K562 (cell line): ENCODE data around the gene HSD17B13. TPM values are rescaled to one million over a fixed set of nuclear protein-coding genes. Genes with fewer than 3 reads are reported as not detected.

Experiments
- ATAC-seq: fragments of 200-7000 bp; cut with Tn5 transposase; 3 replicates; pipeline ENCODE4 v1.9.1; 2020; ENCODE audit warnings: moderate library complexity
- BruUV-seq: library from RNA; stranded (reverse); fragments of 400-500 nt; replicated peaks from 2 replicates; lab custom pipeline; 2021; lab: Mats Ljungman, UMichigan
- CTCF ChIA-PET: fragments of 300-600 bp; formaldehyde crosslinking; extraction: SDS; loops from one replicate; lab custom pipeline; 2021; ENCODE audit warnings: low intra/inter-chr PET ratio; lab: Yijun Ruan, JAX
- POLR2A ChIA-PET: fragments of 300-600, 350-650 bp; sonication (Branson Sonifier 250); formaldehyde crosslinking; extraction: SDS; loops from one replicate; lab custom pipeline; 2021; ENCODE audit warnings: antibody characterized with exemption, inconsistent platforms; lab: Yijun Ruan, JAX
- DNase-seq, 4 experiments: peaks; one replicate each; pipeline versions ENCODE4 v3.0.0 to v3.0.0-alpha.2; 2011 to 2018; ENCODE audit warnings: low spot score in 3 of 4, mixed read lengths in 3 of 4; ENCODE audit errors: extremely low read depth in 1 of 4
- FAIRE-seq: peaks from 2 replicates; lab custom pipeline; 2011; peaks lifted over from hg19 to GRCh38; lab: Jason Lieb, UNC
- H2AFZ ChIP-seq: 2 replicates; pipeline ENCODE4 v1.6.0; 2011; ENCODE audit warnings: low read depth, low read length, control low read depth, inconsistent platforms
- H3K27ac ChIP-seq: fragments of 200-600 bp; 3 replicates; pipeline ENCODE4 v1.8.0; 2011; ENCODE audit warnings: low read depth, mild to moderate bottlenecking, control low read depth, inconsistent platforms, low read length, moderate library complexity, mixed read lengths; ENCODE audit errors: extremely low read depth
- H3K27me3 ChIP-seq, 2 experiments: fragments of 300-600 bp in 1 of 2; 2 replicates in 1 of 2; 3 replicates in 1 of 2; pipeline versions ENCODE4 v1.6.0 to v1.8.0; 2011; ENCODE audit warnings: inconsistent platforms in 2 of 2, low read length in 2 of 2, mild to moderate bottlenecking in 1 of 2, mixed read lengths in 1 of 2, moderate library complexity in 1 of 2; ENCODE audit not compliant: control insufficient read depth in 2 of 2, insufficient read depth in 2 of 2
- H3K36me3 ChIP-seq: fragments of 300-600 bp; 3 replicates; pipeline ENCODE4 v1.8.0; 2011; ENCODE audit warnings: mild to moderate bottlenecking, low read length, inconsistent platforms; ENCODE audit not compliant: control insufficient read depth, insufficient read depth
- H3K4me1 ChIP-seq, 2 experiments: fragments of 200-600 bp in 1 of 2; replicated peaks in 1 of 2; 2 replicates in 1 of 2; 3 replicates in 1 of 2; pipeline versions ENCODE4 v1.5.1 to v1.8.0; 2011; ENCODE audit warnings: inconsistent platforms in 2 of 2, low read length in 2 of 2, mild to moderate bottlenecking in 1 of 2, mixed read lengths in 1 of 2, moderate library complexity in 1 of 2; ENCODE audit not compliant: control insufficient read depth in 2 of 2, insufficient read depth in 2 of 2
- H3K4me2 ChIP-seq: 2 replicates; pipeline ENCODE4 v1.6.1; 2011; ENCODE audit warnings: low read length, control low read depth, inconsistent platforms, mixed read lengths; ENCODE audit not compliant: insufficient read depth
- H3K4me3 ChIP-seq: fragments of 200-600 bp; sonication (generic), shearing (Covaris generic); 2 replicates; pipeline ENCODE4 v1.5.1; 2016; ENCODE audit warnings: control low read depth, inconsistent platforms
- H3K79me2 ChIP-seq: fragments of 200-600 bp; 3 replicates; pipeline ENCODE4 v1.8.0; 2011; ENCODE audit warnings: low read length, inconsistent platforms; ENCODE audit not compliant: control insufficient read depth, insufficient read depth
- H3K9ac ChIP-seq, 2 experiments: 2 replicates each; pipeline versions ENCODE4 v1.6.0 to v1.6.1; 2011; ENCODE audit warnings: low read depth in 2 of 2, low read length in 2 of 2, control low read depth in 1 of 2, inconsistent platforms in 1 of 2, mild to moderate bottlenecking in 1 of 2, mixed read lengths in 1 of 2; ENCODE audit not compliant: insufficient read depth in 1 of 2
- H3K9me1 ChIP-seq: one replicate; pipeline ENCODE4 v1.6.0; 2011; ENCODE audit warnings: inconsistent platforms, mild to moderate bottlenecking, low read length, moderate library complexity; ENCODE audit not compliant: control insufficient read depth, insufficient read depth
- H3K9me3 ChIP-seq: replicated peaks from 2 replicates; pipeline ENCODE4 v1.5.1; 2011; ENCODE audit warnings: low read depth, low read length, inconsistent platforms; ENCODE audit not compliant: control insufficient read depth, insufficient read depth
- H4K20me1 ChIP-seq: replicated peaks from 2 replicates; pipeline ENCODE4 v1.6.1; 2011; ENCODE audit warnings: low read length, inconsistent platforms, mixed read lengths; ENCODE audit not compliant: control insufficient read depth, insufficient read depth
- KDM1A ChIP-seq, 2 experiments: fragments of 450-650 bp; IDR thresholded peaks; 2 replicates each; pipeline ENCODE4 v1.6.1; 2016; ENCODE audit warnings: mild to moderate bottlenecking in 2 of 2
- NEUROD1 ChIP-seq: fragments of 150-350 bp; IDR thresholded peaks from 2 replicates; pipeline ENCODE4 v1.6.1; 2014; ENCODE audit warnings: borderline replicate concordance, low read length, low read depth; ENCODE audit not compliant: partially characterized antibody
- NFRKB ChIP-seq: fragments of 450-650 bp; IDR thresholded peaks from 2 replicates; pipeline ENCODE4 v1.6.1; 2016; ENCODE audit warnings: low read depth
- RBBP5 ChIP-seq: fragments of 200-600 bp; sonication (generic); IDR thresholded peaks from 2 replicates; pipeline ENCODE4 v1.6.1; 2012; ENCODE audit warnings: borderline replicate concordance, mild to moderate bottlenecking, low read length, control low read depth, inconsistent platforms; ENCODE audit not compliant: insufficient read depth, poor library complexity, severe bottlenecking
- SMARCB1 ChIP-seq: IDR thresholded peaks from 2 replicates; pipeline ENCODE4 v1.6.1; 2011; ENCODE audit warnings: improper control_type of control experiment, low read depth; ENCODE audit not compliant: insufficient read length
- TRIM28 ChIP-seq: fragments of 450-650 bp; IDR thresholded peaks from 2 replicates; pipeline ENCODE4 v1.6.1; 2017
- ZNF512 ChIP-seq: IDR thresholded peaks from 2 replicates; pipeline ENCODE4 v1.6.1; 2016; ENCODE audit warnings: missing genetic modification characterization, missing compliant biosample characterization
- WGBS: fragments of 100-300 bp; shearing (Covaris generic); methylation state at CpG from one replicate; pipeline ENCODE4 v1.1.6; 2016; ENCODE audit warnings: low coverage, mixed read lengths; ENCODE audit not compliant: insufficient coverage; ENCODE audit errors: missing lambda C conversion rate; 5-methylcytosine and 5-hydroxymethylcytosine counted together
- in situ Hi-C: fragments of 300-500 bp; cut with MboI; formaldehyde crosslinking; loops from 4 replicates; pipeline ENCODE4 v1.15.0; 2018; ENCODE audit warnings: inconsistent platforms, mixed read lengths
- intact Hi-C: fragments of 100-400 bp; cut with micrococcal nuclease; formaldehyde crosslinking; loops from 2 replicates; pipeline ENCODE4 v1.14.2; 2022
- polyA plus RNA-seq, 8 experiments: library from polyadenylated mRNA; depleted of rRNA in 4 of 8; stranded (reverse) in 5 of 8; unstranded in 3 of 8; fragments of >200 nt; fragmentation: Nextera tagmentation in 2 of 8; fragmentation: Illumina TruSeq in 1 of 8; extraction: Ambion mirVana in 2 of 8; extraction: Trizol in 1 of 8; gene quantifications; 2 replicates each; pipeline versions ENCODE4 v1.2.1 to v1.2.3, GENCODE V29; 2011 to 2014; ENCODE audit warnings: inconsistent platforms in 1 of 8, missing spikeins in 1 of 8
- total RNA-seq, 7 experiments: library from RNA; depleted of rRNA in 6 of 7; stranded (reverse); fragments of >200 nt in 6 of 7; fragmentation: Illumina TruSeq in 2 of 7; extraction: Trizol in 2 of 7; gene quantifications; 2 replicates each; pipeline versions ENCODE4 v1.2.1 to v1.2.3, GENCODE V29; 2011 to 2021; ENCODE audit warnings: low replicate concordance in 1 of 7
- TF ChIP-seq, protein P1 (sequence below): sonication (generic); formaldehyde crosslinking; IDR thresholded peaks from 2 replicates; pipeline ENCODE4 v1.8.1; 2022; ENCODE audit warnings: missing genetic modification reagents
- TF ChIP-seq, protein P2 (sequence below): IDR thresholded peaks from 2 replicates; pipeline ENCODE4 v1.6.1; 2014; ENCODE audit warnings: antibody characterized with exemption

The HSD17B13 gene
- total and polyA plus RNA-seq, 9 of the 15 experiments (the other 6 are each of a cell fraction or from before 2014, with no cell fraction given) = 0.05 to 0.36 (median 0.29) TPM

GRCh38 chr4:87337361-87337760, 14.7 kb upstream of the HSD17B13 start:
- ChIA-PET CTCF (no interaction called here), POLR2A (no interaction called here)
- ATAC-seq = no peak
- Histone ChIP-seq H3K27ac (no peak overlapping the region), H2AFZ (no peak overlapping the region), H3K79me2 (no peaks in the 10 kb centered on the region), H3K4me3 (no peak overlapping the region), H3K9me3 (no peaks in the 10 kb centered on the region; the same call in none of the 2 replicates), H3K9me1 (no peaks in the 10 kb centered on the region), H3K4me1 (no peaks in the 10 kb centered on the region), H3K27me3 (no peaks in the 10 kb centered on the region), H3K4me2 (no peak overlapping the region), H3K9ac (no peak overlapping the region), H3K36me3 (peaks cover 54% of the 10 kb centered on the region)
- BruUV-seq = no TSS peak
- no peak for DNase-seq
- intact Hi-C loops (no loop called here), in situ Hi-C loops (no loop called here)
- FAIRE-seq = no peak
- 94% methylated on average over 1 of the region's 1 CpG for WGBS
- TF ChIP-seq RBBP5 (no peak), NFRKB (no peak), SMARCB1 (no peak), ZNF512 (tag) (no peak), NEUROD1 (no peak), TRIM28 (no peak), KDM1A (IDR thresholded peaks at IDR 0.05) (no peak)
- TF ChIP-seq, protein P1, sequence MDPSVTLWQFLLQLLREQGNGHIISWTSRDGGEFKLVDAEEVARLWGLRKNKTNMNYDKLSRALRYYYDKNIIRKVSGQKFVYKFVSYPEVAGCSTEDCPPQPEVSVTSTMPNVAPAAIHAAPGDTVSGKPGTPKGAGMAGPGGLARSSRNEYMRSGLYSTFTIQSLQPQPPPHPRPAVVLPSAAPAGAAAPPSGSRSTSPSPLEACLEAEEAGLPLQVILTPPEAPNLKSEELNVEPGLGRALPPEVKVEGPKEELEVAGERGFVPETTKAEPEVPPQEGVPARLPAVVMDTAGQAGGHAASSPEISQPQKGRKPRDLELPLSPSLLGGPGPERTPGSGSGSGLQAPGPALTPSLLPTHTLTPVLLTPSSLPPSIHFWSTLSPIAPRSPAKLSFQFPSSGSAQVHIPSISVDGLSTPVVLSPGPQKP (CRISPR knock-in tag) = no peak
- TF ChIP-seq, protein P2, sequence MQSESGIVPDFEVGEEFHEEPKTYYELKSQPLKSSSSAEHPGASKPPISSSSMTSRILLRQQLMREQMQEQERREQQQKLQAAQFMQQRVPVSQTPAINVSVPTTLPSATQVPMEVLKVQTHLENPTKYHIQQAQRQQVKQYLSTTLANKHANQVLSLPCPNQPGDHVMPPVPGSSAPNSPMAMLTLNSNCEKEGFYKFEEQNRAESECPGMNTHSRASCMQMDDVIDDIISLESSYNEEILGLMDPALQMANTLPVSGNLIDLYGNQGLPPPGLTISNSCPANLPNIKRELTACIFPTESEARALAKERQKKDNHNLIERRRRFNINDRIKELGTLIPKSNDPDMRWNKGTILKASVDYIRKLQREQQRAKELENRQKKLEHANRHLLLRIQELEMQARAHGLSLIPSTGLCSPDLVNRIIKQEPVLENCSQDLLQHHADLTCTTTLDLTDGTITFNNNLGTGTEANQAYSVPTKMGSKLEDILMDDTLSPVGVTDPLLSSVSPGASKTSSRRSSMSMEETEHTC = no peak
- TF ChIP-seq, all 486 proteins: peak for 0
- no peaks in the 10 kb centered on the region for H4K20me1 ChIP-seq
